Measurements from ENCODE around the gene AZGP1.

DNA sequence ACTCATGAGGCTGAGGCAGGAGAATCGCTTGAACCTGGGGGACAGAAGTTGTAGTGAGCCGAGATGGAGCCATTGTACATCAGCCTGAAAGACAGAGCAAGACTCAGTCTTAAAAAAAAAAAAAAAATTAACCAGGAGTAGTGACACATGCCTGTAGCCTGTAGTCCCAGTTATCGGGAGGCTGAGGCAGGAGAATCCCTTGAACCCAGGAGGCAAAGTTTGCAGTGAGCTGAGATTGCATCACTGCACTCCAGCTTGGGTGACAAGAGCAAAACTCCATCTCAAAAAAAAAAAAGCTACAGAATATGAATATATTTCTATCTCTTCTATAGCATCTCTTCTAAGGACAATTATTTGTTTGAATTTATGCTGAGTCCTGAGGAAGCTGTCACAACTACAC is 6.5 kb downstream of the AZGP1 start:
- TF ChIP-seq, protein P1, sequence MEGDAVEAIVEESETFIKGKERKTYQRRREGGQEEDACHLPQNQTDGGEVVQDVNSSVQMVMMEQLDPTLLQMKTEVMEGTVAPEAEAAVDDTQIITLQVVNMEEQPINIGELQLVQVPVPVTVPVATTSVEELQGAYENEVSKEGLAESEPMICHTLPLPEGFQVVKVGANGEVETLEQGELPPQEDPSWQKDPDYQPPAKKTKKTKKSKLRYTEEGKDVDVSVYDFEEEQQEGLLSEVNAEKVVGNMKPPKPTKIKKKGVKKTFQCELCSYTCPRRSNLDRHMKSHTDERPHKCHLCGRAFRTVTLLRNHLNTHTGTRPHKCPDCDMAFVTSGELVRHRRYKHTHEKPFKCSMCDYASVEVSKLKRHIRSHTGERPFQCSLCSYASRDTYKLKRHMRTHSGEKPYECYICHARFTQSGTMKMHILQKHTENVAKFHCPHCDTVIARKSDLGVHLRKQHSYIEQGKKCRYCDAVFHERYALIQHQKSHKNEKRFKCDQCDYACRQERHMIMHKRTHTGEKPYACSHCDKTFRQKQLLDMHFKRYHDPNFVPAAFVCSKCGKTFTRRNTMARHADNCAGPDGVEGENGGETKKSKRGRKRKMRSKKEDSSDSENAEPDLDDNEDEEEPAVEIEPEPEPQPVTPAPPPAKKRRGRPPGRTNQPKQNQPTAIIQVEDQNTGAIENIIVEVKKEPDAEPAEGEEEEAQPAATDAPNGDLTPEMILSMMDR (IDR thresholded peaks at IDR 0.05; ENCODE audit: low read length): no peak
- TF ChIP-seq EZH2 (optimal IDR thresholded peaks at IDR 0.05; ENCODE audit: low read depth, low read length): no peak

Measured in MM.1S (cell line).